GM18519 (cell line): Measurements from ENCODE around the gene ZDHHC14.

Source experiments
- ATAC-seq: cut with Tn5 transposase; IDR thresholded peaks from one replicate; pipeline ENCODE4 v1.9.1; 2021; ENCODE audit warnings: mild to moderate bottlenecking, moderate library complexity; ENCODE audit not compliant: unreplicated experiment, low FRiP score

ZDHHC14 gene

DNA sequence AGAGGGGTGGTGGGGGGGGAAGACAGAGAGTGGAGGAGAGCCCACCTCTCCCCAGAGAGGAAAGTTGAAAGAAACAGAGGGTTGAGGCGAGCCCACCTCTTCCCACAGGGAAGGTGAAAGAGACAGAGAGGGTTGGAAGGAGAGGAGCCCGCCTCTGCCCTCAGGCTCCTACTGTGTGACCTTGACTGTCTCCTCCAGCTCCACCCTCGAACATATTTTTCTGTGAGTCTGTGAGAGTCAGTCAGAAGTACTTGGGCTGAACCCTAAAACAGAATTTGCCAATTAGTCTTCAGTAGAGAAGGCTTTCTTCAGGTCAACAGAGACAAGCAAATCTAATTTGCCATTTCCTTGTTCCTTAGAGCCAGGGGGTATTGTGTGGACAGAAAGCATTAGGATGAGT is 288.3 kb downstream of the ZDHHC14 start:
- no peak for ATAC-seq

DNA sequence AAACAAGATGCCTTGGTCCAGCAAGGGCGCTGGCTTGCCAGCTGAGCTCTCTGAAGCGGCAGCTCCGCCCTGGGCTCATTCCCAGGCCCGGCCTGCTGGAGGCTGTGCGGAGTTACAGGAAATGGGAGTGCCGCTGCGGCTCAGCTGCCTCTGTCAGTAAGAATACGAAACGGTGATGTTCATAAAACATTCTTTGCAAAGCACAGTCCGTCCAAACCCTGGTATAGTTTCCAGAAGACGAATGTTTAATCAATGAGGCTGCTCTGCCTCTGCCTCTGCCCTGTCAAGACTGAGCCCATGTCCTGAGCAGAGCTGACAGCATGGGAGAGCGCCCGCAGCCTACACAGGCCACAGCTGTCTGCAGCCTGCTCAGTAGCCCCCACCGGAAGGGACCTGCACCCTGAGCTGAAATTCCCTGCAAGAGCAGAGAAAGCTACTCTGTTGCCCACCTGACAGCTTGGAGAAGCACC is 288.8 kb downstream of the ZDHHC14 start:
- ATAC-seq = no peak

DNA sequence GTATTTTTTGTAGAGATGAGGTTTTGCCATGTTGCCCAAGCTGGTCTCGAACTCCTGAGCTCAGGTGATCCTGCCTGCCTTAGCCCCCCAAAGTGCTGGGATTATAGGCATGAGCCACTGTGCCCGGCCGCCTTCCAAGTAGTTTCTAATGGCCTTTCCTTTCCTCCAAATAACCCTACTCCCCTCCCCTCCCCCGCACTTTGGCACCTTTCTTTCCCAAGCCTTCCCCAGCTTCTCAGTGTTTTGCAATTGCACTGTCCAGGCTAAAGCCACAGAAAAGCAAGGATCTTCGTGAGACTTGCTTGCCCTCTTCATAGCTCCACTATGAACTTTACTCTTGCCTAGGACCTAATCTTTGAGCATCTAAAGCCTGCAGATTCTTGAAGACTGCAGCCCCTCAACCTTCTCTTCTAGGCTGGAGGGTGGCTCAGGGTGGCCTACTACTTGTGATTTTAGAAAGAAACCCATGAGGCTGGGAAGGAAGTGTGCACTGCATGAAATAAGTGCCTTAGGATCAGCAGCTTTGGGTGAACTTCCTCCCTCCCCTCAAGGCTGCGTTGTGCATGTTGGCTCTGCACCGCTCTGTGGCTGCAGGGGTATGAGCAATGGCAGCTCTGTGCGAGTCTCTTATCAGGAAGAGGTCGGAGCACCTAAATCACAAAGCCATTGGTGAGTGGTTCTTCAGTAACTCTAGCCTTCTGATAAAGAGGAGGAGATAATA is 289.6 kb downstream of the ZDHHC14 start:
- no peak for ATAC-seq

DNA sequence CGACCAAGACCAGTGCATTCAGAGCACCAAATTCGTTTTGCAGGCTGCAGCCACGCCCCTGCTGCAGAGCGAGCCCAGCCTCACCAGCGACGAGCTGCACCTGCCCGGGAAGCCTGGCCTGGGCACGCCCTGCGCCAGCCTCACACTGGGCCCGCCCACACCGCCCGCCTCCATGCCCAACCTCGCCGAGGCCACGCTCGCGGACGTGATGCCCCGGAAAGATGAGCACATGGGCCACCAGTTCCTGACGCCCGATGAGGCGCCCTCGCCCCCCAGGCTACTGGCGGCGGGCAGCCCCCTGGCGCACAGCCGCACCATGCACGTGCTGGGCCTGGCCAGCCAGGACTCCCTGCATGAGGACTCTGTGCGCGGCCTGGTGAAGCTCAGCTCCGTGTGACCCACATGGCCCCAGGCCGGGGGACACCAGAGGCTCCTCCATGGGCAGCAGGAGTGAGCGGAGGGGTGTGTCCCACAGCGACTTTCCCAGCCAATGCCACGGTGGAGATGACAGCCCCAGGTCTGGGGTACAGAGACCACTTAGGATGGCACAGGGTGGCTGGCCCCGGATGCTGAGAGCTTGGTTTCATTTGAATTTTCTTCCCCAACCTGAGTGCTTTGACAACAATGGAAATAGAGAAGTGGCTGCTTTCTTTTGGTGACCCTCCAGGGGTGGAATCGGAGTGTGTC is 291.9 kb downstream of the ZDHHC14 start:
- no peak for ATAC-seq

DNA sequence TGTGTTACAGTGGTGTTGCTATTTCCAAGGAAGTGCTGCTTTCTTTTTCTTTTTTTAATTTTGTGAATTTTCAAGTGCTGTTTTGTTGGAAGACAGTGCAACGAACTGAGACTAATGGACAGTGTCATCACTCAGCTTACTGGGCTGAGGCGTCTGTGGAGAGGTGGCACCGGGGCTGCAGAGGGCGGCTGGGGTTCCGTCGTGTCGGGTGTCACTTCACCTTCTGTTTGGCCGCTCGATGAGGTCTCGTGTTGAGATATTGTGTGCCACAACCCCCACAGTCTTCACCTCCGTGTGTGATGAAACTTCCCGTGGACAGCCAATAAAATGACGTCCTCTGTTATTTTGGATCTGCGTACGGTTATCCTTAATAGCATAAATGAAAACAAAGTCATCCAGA is 292.6 kb downstream of the ZDHHC14 start:
- ATAC-seq = no peak

DNA sequence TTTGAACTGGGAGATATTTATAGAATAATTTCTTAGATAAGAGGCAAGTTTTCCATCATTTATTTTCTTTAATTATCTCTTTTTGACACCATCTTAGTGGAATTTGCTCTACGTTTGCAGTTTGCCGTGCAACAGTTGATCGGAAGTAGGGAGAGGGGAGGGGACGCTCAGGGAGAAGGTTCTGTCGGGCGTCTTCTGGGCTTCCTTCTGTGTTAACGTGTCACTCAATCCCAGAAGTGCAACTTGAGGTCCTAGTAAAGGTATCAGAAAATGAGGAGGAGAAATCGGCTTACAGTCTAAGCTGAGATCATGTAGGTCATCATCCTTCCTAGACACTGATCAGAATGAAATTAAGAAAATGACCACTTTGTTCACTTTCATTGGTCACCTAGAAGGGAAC is 293.1 kb downstream of the ZDHHC14 start:
- no peak for ATAC-seq

DNA sequence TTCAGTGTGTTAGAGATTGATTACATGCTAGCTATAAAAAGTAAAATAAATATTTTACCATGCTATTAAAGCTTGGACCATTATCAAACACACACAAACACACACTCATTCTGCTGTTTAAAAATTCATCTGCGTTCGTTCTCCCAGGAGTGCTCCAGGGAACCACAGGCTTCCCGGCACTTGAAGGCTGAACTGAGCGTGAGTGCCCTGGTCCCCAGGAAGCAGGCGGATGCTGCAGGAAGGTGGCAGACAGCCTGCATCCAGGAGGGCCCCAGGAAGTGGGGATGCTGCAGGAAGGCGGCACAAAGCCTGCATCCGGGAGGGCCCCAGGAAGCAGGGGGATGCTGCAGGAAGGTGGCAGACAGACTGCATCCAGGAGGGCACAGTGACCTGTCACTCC is 294.8 kb downstream of the ZDHHC14 start:
- ATAC-seq = no peak

DNA sequence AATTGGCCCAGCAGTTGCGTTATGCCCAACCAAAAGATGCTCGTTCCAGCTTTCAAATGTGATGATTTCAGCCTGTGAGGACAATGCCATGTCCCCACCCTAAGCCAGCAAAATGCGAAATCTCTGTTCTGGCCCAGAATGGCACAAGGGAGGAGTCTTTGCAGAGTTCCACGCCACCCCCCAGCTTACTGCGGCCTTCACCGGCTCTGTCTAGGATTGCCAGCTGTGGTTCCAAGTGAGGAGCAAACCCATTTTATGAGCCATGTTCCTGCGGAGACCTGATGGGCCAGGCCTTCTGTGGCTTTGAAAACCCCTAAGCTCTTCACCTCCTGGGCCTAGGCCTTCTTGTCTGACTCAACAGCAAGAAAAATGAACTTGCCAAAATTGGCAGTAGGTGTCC is 295.3 kb downstream of the ZDHHC14 start:
- no peak for ATAC-seq

DNA sequence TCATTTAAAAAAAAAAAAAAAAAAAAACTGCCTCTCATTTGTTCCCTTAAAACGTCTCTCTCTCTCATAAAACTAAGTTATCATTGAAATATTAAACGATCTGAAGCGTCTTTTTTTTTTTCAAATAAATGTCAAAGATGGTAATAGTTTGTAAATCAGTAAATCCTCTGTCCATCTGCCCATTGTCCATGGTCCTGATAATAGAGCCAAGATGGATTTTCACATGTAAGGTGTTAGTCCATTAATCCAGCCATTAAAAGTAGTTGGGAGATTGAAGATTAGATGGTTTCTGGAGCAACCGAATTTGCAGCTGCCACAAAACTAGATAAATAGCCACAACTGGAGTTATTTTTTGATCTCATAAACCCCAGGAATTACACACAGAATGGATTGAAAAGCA is 296.2 kb downstream of the ZDHHC14 start:
- ATAC-seq = no peak

DNA sequence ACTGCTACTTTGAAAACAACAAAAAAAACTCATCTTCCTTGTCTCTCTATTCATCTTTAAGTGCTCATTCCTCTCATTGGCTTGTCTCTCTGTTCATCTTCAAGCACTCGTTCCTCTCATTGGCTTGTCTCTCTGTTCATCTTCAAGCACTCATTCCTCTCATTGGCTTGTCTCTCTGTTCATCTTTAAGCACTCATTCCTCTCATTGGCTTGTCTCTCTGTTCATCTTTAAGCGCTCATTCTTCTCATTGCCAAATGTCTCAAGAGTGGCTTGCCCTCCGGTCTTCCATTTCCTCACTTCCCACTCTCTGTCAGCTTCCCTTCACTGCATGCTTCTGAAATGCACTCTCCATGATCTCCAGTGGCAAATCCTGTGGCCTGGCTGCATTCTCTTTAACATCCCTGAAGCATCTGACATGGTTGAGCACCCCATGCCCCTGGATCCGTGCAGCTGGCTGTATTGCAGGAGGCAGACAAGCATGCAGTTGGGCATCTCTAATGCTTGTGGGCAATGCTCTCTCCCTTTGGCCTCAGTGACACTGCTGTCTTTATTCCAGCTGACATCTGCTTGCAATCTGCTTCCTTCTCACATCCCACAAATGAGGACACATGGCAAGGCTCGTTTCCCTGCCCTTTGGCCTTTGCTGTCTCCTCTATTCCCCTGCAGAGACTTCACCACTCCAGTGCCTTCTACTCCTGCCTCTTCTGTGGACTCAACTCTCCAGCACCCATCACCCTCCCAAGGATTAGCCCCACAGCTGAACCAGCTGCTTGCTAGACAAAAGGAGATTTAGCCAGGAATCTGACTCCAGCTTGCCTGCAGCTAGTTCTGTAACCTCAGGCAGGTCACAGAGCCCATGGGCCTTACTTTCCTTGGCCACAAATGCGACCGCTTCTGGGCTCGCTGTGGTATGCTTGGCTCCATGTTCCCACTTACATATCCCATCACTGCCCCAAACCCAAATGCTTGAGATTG is 298.9 kb downstream of the ZDHHC14 start:
- ATAC-seq = no peak

DNA sequence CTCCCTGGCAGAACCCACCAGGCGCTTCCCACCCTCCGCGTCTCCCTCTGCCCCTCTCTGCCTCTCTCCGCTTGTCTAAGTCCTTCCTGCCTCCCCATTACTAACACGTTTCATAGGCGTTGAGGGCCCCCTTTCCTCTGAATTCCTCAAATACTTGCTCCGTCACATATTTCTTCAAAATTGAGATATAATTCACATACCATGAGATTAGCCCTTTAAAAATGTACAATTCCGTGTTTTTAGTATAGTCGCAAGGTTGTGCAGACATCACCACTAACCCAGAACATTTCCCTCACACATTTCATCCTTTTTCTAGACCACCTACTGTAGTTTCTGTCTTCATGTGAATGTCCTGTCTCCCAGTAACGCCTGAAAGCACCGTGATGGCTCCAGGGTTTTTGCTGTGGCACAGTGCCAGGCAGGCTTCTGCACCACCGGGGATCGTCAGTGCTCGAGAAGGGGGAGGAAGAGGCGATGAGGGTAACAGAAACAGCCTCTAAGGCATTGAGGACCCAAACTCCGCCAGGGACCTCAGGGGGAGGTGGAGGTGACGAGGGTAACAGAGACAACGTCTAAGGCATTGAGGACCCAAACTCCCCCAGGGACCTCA is 300.2 kb downstream of the ZDHHC14 start:
- ATAC-seq = no peak

DNA sequence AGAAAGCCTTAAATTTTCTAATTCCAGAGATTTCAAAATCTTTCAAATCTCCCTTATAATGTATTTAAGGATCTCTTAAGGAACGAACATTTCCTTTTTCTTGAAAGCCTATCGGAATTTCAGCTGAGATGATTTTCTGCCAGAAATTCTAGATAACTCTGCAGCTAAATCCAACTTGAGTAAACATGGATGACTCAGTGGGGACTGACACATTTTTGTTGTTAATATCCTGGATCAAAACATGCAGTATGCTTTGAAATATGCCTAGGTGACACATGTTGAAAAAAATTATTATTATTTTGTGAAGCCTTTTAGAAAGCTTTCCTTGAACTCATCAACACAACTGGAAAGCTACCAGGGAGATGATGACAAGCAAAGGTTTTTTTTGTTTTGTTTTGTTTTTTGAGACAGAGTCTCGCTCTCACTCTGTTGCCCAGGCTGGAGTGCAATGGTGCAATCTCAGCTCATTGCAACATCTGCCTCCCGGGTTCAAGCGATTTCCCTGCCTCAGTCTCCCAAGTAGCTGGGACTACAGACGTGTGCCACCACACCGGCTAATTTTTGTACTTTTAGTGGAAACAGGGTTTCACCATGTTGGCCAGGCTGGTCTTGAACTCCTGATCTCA is 302.0 kb downstream of the ZDHHC14 start:
- no peak for ATAC-seq

DNA sequence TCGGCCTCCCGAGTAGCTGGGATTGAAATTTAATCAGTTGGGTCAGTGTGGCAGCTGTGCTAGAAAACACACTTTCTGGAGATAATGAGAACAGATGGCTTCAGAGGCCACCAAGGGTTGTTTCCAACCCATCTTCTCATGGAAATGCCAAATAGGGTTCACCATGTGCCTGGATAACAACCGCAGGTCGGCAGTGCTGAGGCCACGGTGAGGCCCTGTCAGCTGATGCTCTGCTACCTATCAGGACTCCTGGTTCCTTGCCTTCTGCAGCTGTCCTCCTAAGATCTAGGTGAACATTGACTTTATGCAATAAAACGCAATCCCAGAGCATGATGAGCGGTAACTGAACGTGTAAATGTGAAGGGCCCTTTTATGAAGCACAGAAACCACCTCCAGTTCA is 302.7 kb downstream of the ZDHHC14 start:
- no peak for ATAC-seq

DNA sequence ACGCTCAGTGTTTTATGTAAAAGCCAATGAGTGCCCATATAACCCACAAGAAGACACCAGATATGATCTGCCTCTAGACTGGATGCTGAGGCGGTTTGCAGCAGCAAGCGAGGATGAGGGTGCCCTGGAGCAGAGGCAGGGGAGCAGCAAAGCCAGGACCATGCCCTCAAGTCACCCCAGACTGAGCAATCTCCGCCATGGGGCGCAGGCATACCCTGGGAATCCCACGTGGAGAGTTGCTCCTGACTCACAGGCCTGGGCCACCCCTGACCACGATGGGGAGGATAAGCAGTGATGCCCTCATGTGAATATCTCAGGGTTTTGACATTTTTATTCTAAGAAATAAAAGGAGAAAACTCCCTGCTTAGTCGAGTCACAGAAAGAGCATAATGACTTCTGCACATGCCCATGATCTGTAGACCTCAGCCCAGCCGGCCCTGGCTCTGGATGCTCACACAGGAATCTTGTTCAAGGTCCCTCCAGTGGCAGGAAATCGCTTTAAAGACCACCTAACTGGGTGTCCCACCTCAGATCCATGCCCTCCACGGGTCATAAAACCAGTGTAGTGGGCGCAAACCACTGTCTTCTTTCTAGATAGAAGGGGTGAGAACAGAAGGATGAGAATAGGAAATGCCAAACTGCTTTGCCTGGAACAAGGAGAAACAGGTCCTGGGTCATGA is 303.8 kb downstream of the ZDHHC14 start:
- no peak for ATAC-seq

DNA sequence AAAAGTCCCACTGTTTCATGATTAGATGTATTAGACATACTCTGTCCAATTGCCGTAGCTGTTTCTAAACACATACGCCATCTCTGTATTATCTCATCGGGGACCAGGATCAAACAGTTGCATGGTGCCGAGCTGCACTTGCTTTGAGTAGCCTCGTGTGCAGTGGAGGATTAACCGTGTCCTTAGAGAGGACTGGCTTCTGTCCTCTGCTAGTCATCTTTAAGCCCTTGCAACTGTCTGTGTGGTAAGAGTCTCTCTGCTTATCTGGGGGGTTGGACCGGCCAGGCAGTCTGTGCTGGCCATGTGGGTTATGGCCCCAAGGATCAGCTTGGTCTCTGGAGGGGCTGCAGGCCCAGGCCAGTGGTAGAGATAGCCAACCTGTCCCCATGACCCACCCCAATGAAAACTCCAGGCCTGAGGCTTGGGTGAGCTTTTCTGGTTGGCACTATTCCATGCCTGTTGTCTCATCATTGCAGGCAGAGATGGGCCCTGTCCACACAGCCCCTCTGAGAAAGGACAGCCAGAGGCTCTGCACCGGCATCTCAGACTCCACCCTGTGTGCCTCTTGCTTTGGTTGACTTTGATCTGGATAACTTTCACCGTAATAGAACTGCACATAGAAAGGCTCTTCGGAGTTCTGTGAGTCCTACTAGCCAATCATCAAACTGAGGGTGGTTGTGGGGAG is 304.7 kb downstream of the ZDHHC14 start:
- no peak for ATAC-seq

DNA sequence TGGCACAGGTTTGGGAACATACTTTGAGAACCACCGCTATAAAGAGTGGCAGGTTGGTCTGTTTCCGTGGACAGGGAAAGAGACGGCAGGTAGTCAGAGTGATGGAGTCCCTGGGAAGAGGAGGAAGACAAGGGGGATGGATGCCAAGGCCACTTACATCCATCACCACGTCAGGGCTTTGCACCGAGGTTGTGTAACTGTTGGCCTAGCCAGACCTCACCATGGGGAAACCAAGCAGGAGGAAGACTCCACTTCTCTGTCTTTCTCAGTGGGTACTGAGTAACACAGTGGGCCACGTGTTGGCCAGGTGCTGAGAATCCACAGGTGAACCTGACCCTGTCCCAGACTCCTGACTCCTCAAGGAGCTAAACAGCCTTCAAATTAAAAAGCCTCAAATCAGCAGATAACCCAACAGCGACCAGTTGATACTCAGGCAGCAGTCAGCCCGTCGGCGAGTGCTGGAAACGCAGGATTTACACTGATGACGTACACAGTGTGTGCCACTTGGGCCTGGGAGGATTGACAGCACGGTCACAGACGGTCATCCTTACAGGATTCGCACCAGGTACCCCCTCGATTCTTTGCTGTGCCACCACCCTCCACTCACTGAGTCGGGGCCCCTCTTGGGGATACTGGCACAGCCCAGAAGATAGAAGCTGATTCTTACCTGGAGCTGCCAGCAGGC is 307.4 kb downstream of the ZDHHC14 start:
- ATAC-seq = no peak

DNA sequence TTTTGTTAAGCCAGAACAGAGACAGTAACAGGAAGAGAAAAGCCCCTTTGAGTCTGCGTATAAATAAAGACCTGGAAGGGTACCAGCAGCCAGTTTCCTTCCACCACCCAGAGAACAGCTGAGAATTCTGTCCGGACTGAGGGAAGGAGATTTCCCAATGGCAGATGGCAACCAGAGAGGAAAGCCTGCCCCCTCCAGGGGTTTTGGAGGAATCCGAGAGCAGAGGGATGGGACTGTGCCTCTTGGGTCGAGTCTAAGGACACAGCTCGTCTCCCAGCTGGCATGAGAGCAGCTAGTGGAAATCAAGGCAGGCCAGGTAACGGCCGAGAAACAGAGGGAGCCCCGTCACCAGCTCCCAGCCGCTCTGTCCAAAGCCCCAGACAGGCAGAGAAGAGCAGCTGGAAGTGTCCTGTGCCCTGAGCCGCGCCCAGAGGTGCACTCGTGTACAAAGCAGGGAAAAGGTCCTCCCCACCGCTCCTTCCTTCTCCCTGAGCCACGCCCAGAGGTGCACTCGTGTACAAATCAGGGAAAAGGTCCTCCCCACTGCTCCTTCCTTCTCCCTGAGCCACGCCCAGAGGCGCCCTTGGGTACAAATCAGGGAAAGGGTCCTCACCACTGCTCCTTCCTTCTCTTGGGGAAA is 308.1 kb downstream of the ZDHHC14 start:
- no peak for ATAC-seq

DNA sequence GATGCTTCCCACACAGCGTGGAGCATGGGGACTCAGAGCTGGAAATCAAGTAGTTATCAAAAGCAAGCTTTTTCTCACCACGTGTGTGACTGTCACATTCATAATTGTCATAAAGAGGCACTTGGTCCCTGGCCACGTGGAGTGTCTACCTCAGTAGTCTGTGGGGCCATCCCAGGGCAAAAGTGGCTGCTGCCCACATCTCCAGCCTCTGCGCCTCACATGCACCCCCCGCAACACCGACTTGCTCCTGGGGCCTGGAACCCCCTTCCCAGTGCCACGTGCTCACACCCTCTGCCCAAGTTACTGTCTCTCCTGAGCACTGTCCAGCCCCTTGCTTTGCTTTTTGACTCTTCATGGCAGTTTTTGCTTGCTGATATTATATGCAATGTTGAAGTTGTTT is 308.9 kb downstream of the ZDHHC14 start:
- ATAC-seq = no peak
